HG03045 (cell line): ENCODE measurements around the gene CELF1.

ENCODE experiments used
- ATAC-seq: cut with Tn5 transposase; IDR thresholded peaks from one replicate; pipeline ENCODE4 v1.9.1; 2021; ENCODE audit warnings: mild to moderate bottlenecking, moderate library complexity; ENCODE audit not compliant: unreplicated experiment

Gene CELF1

GRCh38 chr11:47552566-47553405 is at the start of gene CELF1:
CELF1 (minus strand) TSS chr11:47553132; CDS start chr11:47499523, 53,609 bp downstream.
- ATAC-seq, result peak; percentile 92

- no peak for ATAC-seq
Observed at GRCh38 chr11:47599902-47600301, 47.0 kb upstream of the CELF1 start.

- no peak for ATAC-seq
Observed at GRCh38 chr11:47595967-47596366, 43.0 kb upstream of the CELF1 start.

GRCh38 chr11:47595029-47595428 is 42.1 kb upstream of the CELF1 start:
- no peak for ATAC-seq

- no peak for ATAC-seq
Observed at GRCh38 chr11:47593934-47594855, 41.3 kb upstream of the CELF1 start, which contains the start of gene C1QTNF4. C1QTNF4 (minus strand) TSS chr11:47594411; CDS start chr11:47590810, 3,601 bp downstream.

- ATAC-seq, result no peak
Observed at GRCh38 chr11:47593492-47593933, 40.6 kb upstream of the CELF1 start.

- ATAC-seq, result no peak
Observed at GRCh38 chr11:47592970-47593369, 40.0 kb upstream of the CELF1 start.

- ATAC-seq, result no peak
Observed at GRCh38 chr11:47592251-47592650, 39.3 kb upstream of the CELF1 start.

- ATAC-seq, result no peak
Observed at GRCh38 chr11:47591764-47592163, 38.8 kb upstream of the CELF1 start.

GRCh38 chr11:47589977-47590861 is 37.3 kb upstream of the CELF1 start:
- ATAC-seq, result no peak

- ATAC-seq, result no peak
Observed at GRCh38 chr11:47589584-47589976, 36.6 kb upstream of the CELF1 start.

GRCh38 chr11:47589118-47589517 is 36.2 kb upstream of the CELF1 start:
- ATAC-seq, result no peak

GRCh38 chr11:47587723-47588326 is 34.9 kb upstream of the CELF1 start:
- ATAC-seq, result no peak

GRCh38 chr11:47587039-47587716 is 34.2 kb upstream of the CELF1 start:
- no peak for ATAC-seq

- ATAC-seq, result no peak
Observed at GRCh38 chr11:47586098-47586855, 33.3 kb upstream of the CELF1 start, which contains the start of gene FAM180B. FAM180B (plus strand) TSS chr11:47586678; CDS start chr11:47586769, 91 bp downstream.

GRCh38 chr11:47583844-47584243 is 30.9 kb upstream of the CELF1 start:
- ATAC-seq, result no peak

GRCh38 chr11:47578524-47579494 is 25.9 kb upstream of the CELF1 start, which contains the start of the genes KBTBD4 and NDUFS3:
KBTBD4 (minus strand) TSS chr11:47578970; CDS start chr11:47578951, 19 bp downstream.
NDUFS3 (plus strand) TSS chr11:47579074; CDS start chr11:47579092, 18 bp downstream.
- peak; percentile 91 for ATAC-seq
